Keratinocyte (primary cell): ENCODE results near the gene GNPTAB. TPM values are rescaled to one million over a fixed set of nuclear protein-coding genes. Genes with fewer than 3 reads are reported as not detected.

ENCODE experiments used
- DNase-seq: peaks from one replicate; pipeline ENCODE4 v3.0.0-alpha.2; 2011; ENCODE audit warnings: low read depth, missing footprints, low spot score
- FAIRE-seq: peaks from 2 replicates; lab custom pipeline; 2011; peaks lifted over from hg19 to GRCh38; lab: Jason Lieb, UNC
- H2AFZ ChIP-seq: 2 replicates; pipeline ENCODE4 v1.6.0; 2012; ENCODE audit warnings: low read length, control low read depth, inconsistent platforms; ENCODE audit not compliant: control insufficient read depth
- H3K27ac ChIP-seq: 2 replicates; pipeline ENCODE4 v1.5.1; 2011; ENCODE audit warnings: low read length; ENCODE audit not compliant: control insufficient read depth, insufficient read depth
- H3K27me3 ChIP-seq: 3 replicates; pipeline ENCODE4 v1.6.0; 2011; ENCODE audit warnings: low read length; ENCODE audit not compliant: control insufficient read depth, insufficient read depth; ENCODE audit errors: extremely low read depth
- H3K36me3 ChIP-seq, 2 experiments: 2 replicates in 1 of 2; 3 replicates in 1 of 2; pipeline ENCODE4 v1.5.1; 2011; ENCODE audit warnings: low read length in 2 of 2, mild to moderate bottlenecking in 1 of 2; ENCODE audit not compliant: control insufficient read depth in 2 of 2, insufficient read depth in 2 of 2; ENCODE audit errors: extremely low read depth in 1 of 2
- H3K4me1 ChIP-seq: 3 replicates; pipeline ENCODE4 v1.5.1; 2011; ENCODE audit warnings: low read length; ENCODE audit not compliant: control insufficient read depth, insufficient read depth; ENCODE audit errors: extremely low read depth
- H3K4me2 ChIP-seq: 3 replicates; pipeline ENCODE4 v1.6.0; 2011; ENCODE audit warnings: low read depth, low read length; ENCODE audit not compliant: control insufficient read depth, insufficient read depth; ENCODE audit errors: extremely low read depth
- H3K4me3 ChIP-seq, 3 experiments: fragments of 200-600 bp in 1 of 3; sonication (generic) in 1 of 3; 2 replicates in 2 of 3; 3 replicates in 1 of 3; pipeline ENCODE4 v1.5.1; 2011 to 2016; ENCODE audit warnings: low read length in 3 of 3, mild to moderate bottlenecking in 3 of 3, control low read depth in 2 of 3, inconsistent platforms in 1 of 3, low read depth in 1 of 3, mixed read lengths in 1 of 3, mixed run types in 1 of 3, moderate library complexity in 1 of 3; ENCODE audit not compliant: control insufficient read depth in 2 of 3, insufficient read depth in 2 of 3; ENCODE audit errors: extremely low read depth in 1 of 3
- H3K79me2 ChIP-seq: 2 replicates; pipeline ENCODE4 v1.6.0; 2012; ENCODE audit warnings: low read length; ENCODE audit not compliant: control insufficient read depth, insufficient read depth
- H3K9ac ChIP-seq: 3 replicates; pipeline ENCODE4 v1.6.0; 2011; ENCODE audit warnings: low read length; ENCODE audit not compliant: control insufficient read depth, insufficient read depth; ENCODE audit errors: extremely low read depth
- H3K9me1 ChIP-seq: 3 replicates; pipeline ENCODE4 v1.6.0; 2011; ENCODE audit warnings: low read length; ENCODE audit not compliant: control insufficient read depth, insufficient read depth; ENCODE audit errors: extremely low read depth
- H3K9me3 ChIP-seq: 2 replicates; pipeline ENCODE4 v1.5.1; 2012; ENCODE audit warnings: low read depth, low read length; ENCODE audit not compliant: control insufficient read depth
- H4K20me1 ChIP-seq: 3 replicates; pipeline ENCODE4 v1.6.0; 2011; ENCODE audit warnings: low read length; ENCODE audit not compliant: control insufficient read depth, insufficient read depth; ENCODE audit errors: extremely low read depth
- CTCF ChIP-seq, 3 experiments: IDR thresholded peaks in 1 of 3; conservative IDR thresholded peaks in 1 of 3; optimal IDR thresholded peaks in 1 of 3; 2 replicates in 2 of 3; 3 replicates in 1 of 3; pipeline versions ENCODE3 to v1.5.1; 2011; ENCODE audit warnings: low read length in 3 of 3, mild to moderate bottlenecking in 3 of 3, moderate library complexity in 2 of 3, control low read depth in 1 of 3, inconsistent platforms in 1 of 3; ENCODE audit not compliant: insufficient read depth in 2 of 3; ENCODE audit errors: extremely low read depth in 1 of 3
- EZH2 ChIP-seq: IDR thresholded peaks from one replicate; pipeline ENCODE4 v1.6.1; 2012; ENCODE audit warnings: inconsistent platforms, mild to moderate bottlenecking, low read length, moderate library complexity
- dilution Hi-C: fragments of 300-500 bp; cut with MboI; formaldehyde crosslinking; loops from one replicate; pipeline ENCODE4 v1.7.0; 2020; ENCODE audit warnings: low sequenced_read_pairs; ENCODE audit not compliant: extremely low pct_ligation_motif_present
- polyA plus RNA-seq, 5 experiments: library from polyadenylated mRNA; depleted of rRNA in 3 of 5; stranded (reverse) in 3 of 5; stranded (forward) in 1 of 5; unstranded in 1 of 5; fragments of >200 nt; gene quantifications; 1 replicate in 1 of 5; 2 replicates in 3 of 5; 3 replicates in 1 of 5; pipeline versions ENCODE4 v1.2.1 to v1.2.3, GENCODE V29; 2011 to 2012; ENCODE audit warnings: missing spikeins in 2 of 5, low read depth in 1 of 5, low replicate concordance in 1 of 5

The GNPTAB gene
- polyA plus RNA-seq, 1 donor (not counting 4 experiments of a cell fraction or from before 2014, with no cell fraction given), result 35.7 TPM

GRCh38 chr12:101761350-101761749, 69.4 kb downstream of the GNPTAB start:
- TF ChIP-seq EZH2 (no peak), CTCF (optimal IDR thresholded peaks at IDR 0.05 in 1 of 3, IDR thresholded peaks at IDR 0.05 in 1 of 3, conservative IDR thresholded peaks at IDR 0.05 in 1 of 3; ENCODE audit: extremely low read depth in 1 of 3, insufficient read depth in 2 of 3, low read length in 3 of 3) (no peak)
- peaks cover 4% of the 10 kb centered on the region for H3K4me1 ChIP-seq
- H3K9ac ChIP-seq, result no peak overlapping the region
- no peak overlapping the region for H3K27ac ChIP-seq
- H2AFZ ChIP-seq, result no peak overlapping the region
- no peaks in the 10 kb centered on the region for H4K20me1 ChIP-seq
- no peaks in the 10 kb centered on the region for H3K79me2 ChIP-seq
- dilution Hi-C loops, result no loop called here
- DNase-seq (no peak), FAIRE-seq (no peak)
- H3K9me1 ChIP-seq, result no peaks in the 10 kb centered on the region
- H3K36me3 ChIP-seq, result peaks cover 2 to 3% of the 10 kb centered on the region in 2 experiments
- H3K4me2 ChIP-seq, result no peak overlapping the region
- H3K4me3 ChIP-seq, result no peak overlapping the region
- no peaks in the 10 kb centered on the region for H3K27me3 ChIP-seq
- no peaks in the 10 kb centered on the region for H3K9me3 ChIP-seq

- Histone ChIP-seq H4K20me1 (no peaks in the 10 kb centered on the region), H3K79me2 (no peaks in the 10 kb centered on the region), H3K4me1 (no peaks in the 10 kb centered on the region), H3K4me2 (no peak overlapping the region), H3K4me3 (no peak overlapping the region), H3K9me3 (no peaks in the 10 kb centered on the region), H3K9ac (no peak overlapping the region), H3K36me3 (peaks cover 0 to 6% of the 10 kb centered on the region in 2 experiments), H3K27ac (no peak overlapping the region), H3K27me3 (no peaks in the 10 kb centered on the region), H3K9me1 (no peaks in the 10 kb centered on the region), H2AFZ (no peak overlapping the region)
- dilution Hi-C loops, result no loop called here
- peak in 2 of 3 experiments; percentile 53 to 75 for TF ChIP-seq CTCF (optimal IDR thresholded peaks at IDR 0.05 in 1 of 3, IDR thresholded peaks at IDR 0.05 in 1 of 3, conservative IDR thresholded peaks at IDR 0.05 in 1 of 3; ENCODE audit: extremely low read depth in 1 of 3, insufficient read depth in 2 of 3, low read length in 3 of 3)
- no peak for TF ChIP-seq EZH2
- no peak for FAIRE-seq
- no peak for DNase-seq
Measured at GRCh38 chr12:101759396-101760047, 71.2 kb downstream of the GNPTAB start.
